ENCODE measurements around the gene U2AF2. TPM values are rescaled to one million over a fixed set of nuclear protein-coding genes. Genes with fewer than 3 reads are reported as not detected.

Gene U2AF2
- total and polyA plus RNA-seq, 2 of the 4 experiments (the other 2 are of a cell fraction), result 120 to 260 TPM

DNA sequence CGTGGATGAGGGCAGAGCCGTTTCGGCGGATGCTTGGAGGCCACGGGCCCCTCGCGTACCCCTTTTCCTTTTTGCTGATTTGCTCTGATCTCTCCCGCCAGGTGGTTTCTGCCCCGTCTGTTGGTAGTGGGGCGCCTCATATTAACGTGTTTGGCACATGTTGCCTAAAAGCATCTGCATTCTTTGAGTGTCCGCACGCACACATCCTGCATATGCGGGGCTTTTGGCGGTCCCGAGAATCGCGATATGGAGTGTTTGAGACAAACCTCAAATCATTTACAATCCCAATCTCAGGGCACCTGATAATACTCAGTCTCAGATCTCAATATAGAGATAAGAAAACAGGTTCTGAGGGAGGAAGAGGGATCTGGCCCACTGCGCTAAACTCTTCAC, 809 bp downstream of the U2AF2 start:
- peak overlapping the region; percentile 57 for H4K91ac ChIP-seq (ENCODE audit: insufficient read depth, low read depth, low read length)
- peak overlapping the region; percentile 58 for H3K56ac ChIP-seq (ENCODE audit: extremely low read depth, insufficient read depth, low read length)
- peaks cover 19% of the 10 kb centered on the region for H3K36me3 ChIP-seq (ENCODE audit: control insufficient read depth, insufficient read depth, low read length)
- ATAC-seq (ENCODE audit: low read depth) (no peak), DNase-seq (no peak)
- dilution Hi-C loops (cut with HindIII; ENCODE audit: low sequenced_read_pairs, unreplicated experiment), result no loop called here
- peaks cover 61% of the 10 kb centered on the region for H4K20me1 ChIP-seq (ENCODE audit: insufficient read depth, low read length)
- BruUV-seq (replicated peaks), result TSS peak; percentile 34
- TF ChIP-seq CHD1 (IDR thresholded peaks at IDR 0.05; ENCODE audit: low read depth, low read length), result no peak
- no peak for TF ChIP-seq CEBPB (IDR thresholded peaks at IDR 0.05; ENCODE audit: low read depth, low read length)
- no peak for TF ChIP-seq SMC3 (IDR thresholded peaks at IDR 0.05; ENCODE audit: low read depth, low read length)
- TF ChIP-seq BHLHE40 (IDR thresholded peaks at IDR 0.05; ENCODE audit: low read depth, low read length), result no peak
- no peak for TF ChIP-seq MAFK (IDR thresholded peaks at IDR 0.05; ENCODE audit: low read depth, low read length)
- no peak for TF ChIP-seq RFX5 (IDR thresholded peaks at IDR 0.05; ENCODE audit: low read depth, low read length)
- no peak for TF ChIP-seq POLR2A (IDR thresholded peaks at IDR 0.05; ENCODE audit: low read depth, low read length)
- TF ChIP-seq NFE2L2 (IDR thresholded peaks at IDR 0.05; ENCODE audit: low read depth, low read length), result no peak
- TF ChIP-seq, protein P1, sequence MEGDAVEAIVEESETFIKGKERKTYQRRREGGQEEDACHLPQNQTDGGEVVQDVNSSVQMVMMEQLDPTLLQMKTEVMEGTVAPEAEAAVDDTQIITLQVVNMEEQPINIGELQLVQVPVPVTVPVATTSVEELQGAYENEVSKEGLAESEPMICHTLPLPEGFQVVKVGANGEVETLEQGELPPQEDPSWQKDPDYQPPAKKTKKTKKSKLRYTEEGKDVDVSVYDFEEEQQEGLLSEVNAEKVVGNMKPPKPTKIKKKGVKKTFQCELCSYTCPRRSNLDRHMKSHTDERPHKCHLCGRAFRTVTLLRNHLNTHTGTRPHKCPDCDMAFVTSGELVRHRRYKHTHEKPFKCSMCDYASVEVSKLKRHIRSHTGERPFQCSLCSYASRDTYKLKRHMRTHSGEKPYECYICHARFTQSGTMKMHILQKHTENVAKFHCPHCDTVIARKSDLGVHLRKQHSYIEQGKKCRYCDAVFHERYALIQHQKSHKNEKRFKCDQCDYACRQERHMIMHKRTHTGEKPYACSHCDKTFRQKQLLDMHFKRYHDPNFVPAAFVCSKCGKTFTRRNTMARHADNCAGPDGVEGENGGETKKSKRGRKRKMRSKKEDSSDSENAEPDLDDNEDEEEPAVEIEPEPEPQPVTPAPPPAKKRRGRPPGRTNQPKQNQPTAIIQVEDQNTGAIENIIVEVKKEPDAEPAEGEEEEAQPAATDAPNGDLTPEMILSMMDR (conservative IDR thresholded peaks at IDR 0.05; ENCODE audit: low read depth, low read length), result no peak
- no peak for TF ChIP-seq RAD21 (IDR thresholded peaks at IDR 0.05; ENCODE audit: low read length)
- TF ChIP-seq, protein P2, sequence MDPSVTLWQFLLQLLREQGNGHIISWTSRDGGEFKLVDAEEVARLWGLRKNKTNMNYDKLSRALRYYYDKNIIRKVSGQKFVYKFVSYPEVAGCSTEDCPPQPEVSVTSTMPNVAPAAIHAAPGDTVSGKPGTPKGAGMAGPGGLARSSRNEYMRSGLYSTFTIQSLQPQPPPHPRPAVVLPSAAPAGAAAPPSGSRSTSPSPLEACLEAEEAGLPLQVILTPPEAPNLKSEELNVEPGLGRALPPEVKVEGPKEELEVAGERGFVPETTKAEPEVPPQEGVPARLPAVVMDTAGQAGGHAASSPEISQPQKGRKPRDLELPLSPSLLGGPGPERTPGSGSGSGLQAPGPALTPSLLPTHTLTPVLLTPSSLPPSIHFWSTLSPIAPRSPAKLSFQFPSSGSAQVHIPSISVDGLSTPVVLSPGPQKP (IDR thresholded peaks at IDR 0.05; ENCODE audit: borderline replicate concordance, low read depth, low read length), result no peak
- no peak for TF ChIP-seq MAZ (IDR thresholded peaks at IDR 0.05; ENCODE audit: borderline replicate concordance, low read depth, low read length)
- no peak for TF ChIP-seq FOS (IDR thresholded peaks at IDR 0.05; ENCODE audit: low read depth, low read length)
- TF ChIP-seq, protein P3, sequence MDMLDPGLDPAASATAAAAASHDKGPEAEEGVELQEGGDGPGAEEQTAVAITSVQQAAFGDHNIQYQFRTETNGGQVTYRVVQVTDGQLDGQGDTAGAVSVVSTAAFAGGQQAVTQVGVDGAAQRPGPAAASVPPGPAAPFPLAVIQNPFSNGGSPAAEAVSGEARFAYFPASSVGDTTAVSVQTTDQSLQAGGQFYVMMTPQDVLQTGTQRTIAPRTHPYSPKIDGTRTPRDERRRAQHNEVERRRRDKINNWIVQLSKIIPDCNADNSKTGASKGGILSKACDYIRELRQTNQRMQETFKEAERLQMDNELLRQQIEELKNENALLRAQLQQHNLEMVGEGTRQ (IDR thresholded peaks at IDR 0.05; ENCODE audit: low read depth, low read length), result no peak
- intact Hi-C loops (cut with micrococcal nuclease), result loop anchor here (2.0 kb wide), 1 partner anchor 19 kb away; the partner anchor contains the start of gene EPN1
- H2AK9ac ChIP-seq (replicated peaks; ENCODE audit: low read depth, low read length, poor library complexity), result peak overlapping the region; percentile 99
- H3K4ac ChIP-seq (ENCODE audit: low read depth, low read length), result peak overlapping the region; percentile 57
- ChIA-PET POLR2A (ENCODE audit: unreplicated experiment) (no interaction called here), CTCF (no interaction called here)
- H3K9me1 ChIP-seq (ENCODE audit: insufficient read depth, low read length), result peaks cover 13% of the 10 kb centered on the region
- peak overlapping the region; percentile 92 for H3K4me2 ChIP-seq (ENCODE audit: low read depth, low read length)
- H3K9ac ChIP-seq (ENCODE audit: low read depth, low read length), result peak overlapping the region; percentile 81
- no peak overlapping the region for H2BK20ac ChIP-seq (ENCODE audit: low read depth, low read length)
- H3K18ac ChIP-seq (ENCODE audit: low read depth, low read length), result no peak overlapping the region
- peak overlapping the region; percentile 93 for H2AFZ ChIP-seq (replicated peaks; ENCODE audit: low read length, poor library complexity)
- peak overlapping the region; percentile 79 for H3K4me3 ChIP-seq (ENCODE audit: insufficient read depth, low read depth, low read length)
- no peaks in the 10 kb centered on the region for H3K27me3 ChIP-seq (ENCODE audit: control insufficient read depth, insufficient read depth, low read length)
- in situ Hi-C loops (cut with MboI; ENCODE audit: low sequenced_read_pairs), result loop anchor here (25.0 kb wide), 2 partner anchors 1193 to 1518 kb away; partner anchors contain the start of genes CDC42EP5, CNOT3 and LENG9
- H2BK120ac ChIP-seq (ENCODE audit: low read depth, low read length), result no peak overlapping the region
- no peaks in the 10 kb centered on the region for H3K9me3 ChIP-seq (ENCODE audit: control insufficient read depth, insufficient read depth, low read length)
- peak overlapping the region; percentile 73 for H3K14ac ChIP-seq (replicated peaks; ENCODE audit: low read depth, low read length)
- peak overlapping the region; percentile 2 for H2BK5ac ChIP-seq (ENCODE audit: low read depth, low read length, poor library complexity, severe bottlenecking)
- H4K5ac ChIP-seq (ENCODE audit: low read depth, low read length), result 0 out of 2 replicates have a peak overlapping the region, but pooled peaks have one; percentile 1
- no peak overlapping the region for H2BK15ac ChIP-seq (ENCODE audit: low read depth, low read length)
- H3K27ac ChIP-seq (ENCODE audit: insufficient read depth, low read length), result peak overlapping the region; percentile 94
- H3K4me1 ChIP-seq (ENCODE audit: control insufficient read depth, insufficient read depth, low read length), result peaks cover 10% of the 10 kb centered on the region
- peak overlapping the region; percentile 76 for H2AK5ac ChIP-seq (ENCODE audit: low read depth, low read length)
- peak overlapping the region; percentile 53 to 98; a peak in 3 of 4 replicates for H4K8ac ChIP-seq (ENCODE audit: low read depth in 2 of 2, low read length in 2 of 2)
- H3K23ac ChIP-seq (ENCODE audit: low read depth, low read length), result peak overlapping the region; percentile 42; the same call in 1 of the 2 replicates
- H3K79me1 ChIP-seq (ENCODE audit: low read depth in 1 of 2, low read length in 2 of 2), result peaks cover 0 to 18% of the 10 kb centered on the region in 2 experiments; a peak in 1 of 4 replicates
- WGBS, 2 experiments (ENCODE audit: extremely low coverage in 2 of 2, insufficient read length in 1 of 2), result no CpG with 5 or more reads among the region's 19 CpGs
